Measurements from ENCODE around the gene BCAR3.

DNA sequence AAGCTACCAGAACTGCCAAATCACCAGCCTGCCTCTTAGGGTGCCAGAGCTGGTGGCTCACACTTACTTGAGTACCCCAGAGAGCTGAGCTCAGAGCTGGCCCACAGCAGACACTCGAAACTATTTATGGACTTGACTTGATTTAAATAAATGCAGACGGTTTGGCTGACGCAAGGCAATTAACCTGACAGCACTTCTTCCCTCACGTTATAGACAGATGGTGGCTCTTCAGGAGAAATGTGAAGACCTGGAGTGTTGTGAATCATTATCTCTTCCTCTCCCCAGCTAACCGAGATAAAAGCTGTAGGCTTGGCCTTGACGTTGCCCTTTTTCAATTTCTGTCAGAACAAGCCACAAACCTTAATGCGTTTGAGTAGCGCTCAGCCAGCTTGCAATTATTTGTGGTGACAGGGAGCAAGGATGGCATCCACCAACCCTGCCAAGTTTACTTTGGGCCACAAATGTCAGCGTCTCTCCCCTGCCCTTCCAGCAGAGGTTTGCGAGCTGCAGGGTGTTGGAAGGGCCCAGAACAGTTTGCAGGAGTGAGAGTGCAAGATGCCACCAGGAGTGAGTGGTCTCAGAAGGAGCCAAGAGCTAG lies 34.0 kb upstream of the BCAR3 start:
- TF ChIP-seq CTCF (IDR thresholded peaks at IDR 0.05): no peak
- no peak for TF ChIP-seq POLR2A (IDR thresholded peaks at IDR 0.05; ENCODE audit: low read depth)
- no peak for TF ChIP-seq POLR2AphosphoS5 (IDR thresholded peaks at IDR 0.05)

Data from esophagus muscularis mucosa (tissue), 3 donors.